Activated naive CD8-positive, alpha-beta T cell (primary cell): ENCODE measurements around the gene HKDC1.
A peak's percentile ranks its signal among the peaks of the same experiment; 100 is the strongest.
"Not testable (repeated sequence)": the region's sequence is repeated elsewhere in the genome, so short reads cannot be mapped to it uniquely, and the experiment has no call there.

Experiments used
- H3K27ac Mint-ChIP-seq: one replicate; pipeline ENCODE4 v1.8.0; 2021; ENCODE audit warnings: mixed read lengths
- H3K27me3 Mint-ChIP-seq: one replicate; pipeline ENCODE4 v1.8.0; 2021; ENCODE audit warnings: mixed read lengths
- H3K36me3 Mint-ChIP-seq: one replicate; pipeline ENCODE4 v1.8.0; 2021; ENCODE audit warnings: mixed read lengths
- H3K4me1 Mint-ChIP-seq: one replicate; pipeline ENCODE4 v1.8.0; 2021; ENCODE audit warnings: low read depth, mixed read lengths
- H3K4me3 Mint-ChIP-seq: one replicate; pipeline ENCODE4 v1.8.0; 2021; ENCODE audit warnings: mild to moderate bottlenecking, mixed read lengths
- H3K9me3 Mint-ChIP-seq: one replicate; pipeline ENCODE4 v1.8.0; 2021; ENCODE audit warnings: low read depth, mixed read lengths

Gene HKDC1

DNA sequence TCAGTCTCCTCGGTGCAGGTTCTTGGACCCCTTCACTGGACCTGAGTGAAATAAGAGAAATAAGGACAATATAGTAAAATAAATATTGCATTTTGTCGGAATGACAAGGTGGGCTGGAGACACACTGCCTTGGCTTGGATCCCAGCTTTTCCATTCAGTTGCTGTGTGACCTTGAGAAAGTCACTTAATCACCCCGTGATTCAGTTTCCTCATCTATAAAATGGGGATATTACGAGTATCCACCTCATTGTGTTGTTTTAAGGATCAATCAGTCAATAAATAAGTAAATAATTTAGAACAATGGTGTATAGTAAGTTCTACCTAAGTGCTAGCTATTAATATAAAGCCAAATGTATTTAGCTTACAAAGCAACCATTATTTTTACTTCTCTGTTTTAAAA lies 87.3 kb downstream of the HKDC1 start:
- H3K27ac Mint-ChIP-seq = no peak overlapping the region
- no peaks in the 10 kb centered on the region for H3K36me3 Mint-ChIP-seq
- H3K27me3 Mint-ChIP-seq = no peaks in the 10 kb centered on the region
- H3K4me1 Mint-ChIP-seq = no peaks in the 10 kb centered on the region
- H3K4me3 Mint-ChIP-seq = no peak overlapping the region
- no peaks in the 10 kb centered on the region for H3K9me3 Mint-ChIP-seq

DNA sequence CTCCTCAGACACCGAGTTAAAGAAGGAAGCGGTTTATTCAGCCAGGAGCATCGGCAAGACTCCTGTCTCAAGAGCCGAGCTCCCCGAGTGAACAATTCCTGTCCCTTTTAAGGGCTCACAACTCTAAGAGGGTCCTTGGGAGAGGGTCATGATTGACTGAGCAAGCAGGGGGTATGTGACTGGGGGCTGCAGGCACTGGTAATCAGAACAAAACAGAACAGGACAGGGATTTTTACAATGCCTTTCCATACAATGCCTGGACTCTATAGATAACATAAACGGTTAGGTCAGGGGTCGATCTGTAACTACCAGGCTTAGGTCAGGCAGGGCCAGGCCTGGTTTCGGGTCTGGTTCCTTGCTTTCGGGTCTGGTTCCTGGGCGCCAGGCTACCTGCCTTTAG lies 88.2 kb downstream of the HKDC1 start:
- H3K4me1 Mint-ChIP-seq, H3K4me3 Mint-ChIP-seq, H3K36me3 Mint-ChIP-seq, H3K27ac Mint-ChIP-seq, H3K9me3 Mint-ChIP-seq, H3K27me3 Mint-ChIP-seq: not testable (repeated sequence)

DNA sequence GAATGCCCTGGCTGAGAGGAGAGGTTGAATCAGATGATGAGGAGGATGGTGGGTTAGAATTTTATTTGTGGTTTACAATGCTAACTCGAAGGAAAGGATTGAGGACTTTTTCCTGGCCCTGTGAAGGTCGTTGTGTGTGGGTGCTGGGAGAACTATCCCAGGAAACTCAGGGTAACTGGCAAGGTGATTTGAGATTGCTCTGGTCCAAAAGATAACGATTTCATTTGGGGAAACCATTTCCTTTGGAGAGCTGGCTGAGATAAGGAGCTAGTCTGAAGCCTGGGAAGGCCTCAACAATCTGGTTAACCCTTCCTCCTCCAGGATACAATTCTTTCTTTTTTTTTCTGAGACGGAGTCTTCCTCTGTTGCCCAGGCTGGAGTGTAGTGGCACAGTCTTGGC lies 91.2 kb downstream of the HKDC1 start:
- Mint-ChIP-seq H3K27me3 (no peaks in the 10 kb centered on the region), H3K9me3 (no peaks in the 10 kb centered on the region), H3K36me3 (no peaks in the 10 kb centered on the region), H3K4me3 (no peak overlapping the region), H3K4me1 (no peaks in the 10 kb centered on the region), H3K27ac (no peak overlapping the region)

DNA sequence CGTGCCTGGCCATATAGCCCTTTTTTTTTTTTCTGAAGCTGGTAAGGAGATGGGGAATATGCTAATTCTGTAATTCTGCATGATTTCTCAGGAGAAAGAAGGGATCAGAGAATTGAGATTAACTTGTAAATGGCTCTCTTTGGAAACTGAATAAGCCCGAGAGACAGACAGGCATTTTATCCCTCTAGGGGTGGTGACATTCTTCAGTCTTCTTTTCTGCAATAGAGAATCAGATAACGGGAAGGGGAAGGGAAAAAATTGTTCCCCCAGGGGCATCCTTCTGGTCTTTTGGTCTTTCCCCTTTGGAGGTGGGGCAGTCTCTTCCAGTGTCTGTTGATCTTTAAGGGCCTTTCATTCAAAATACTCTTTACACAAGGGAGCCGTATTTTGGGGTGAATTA lies 92.4 kb downstream of the HKDC1 start:
- no peak overlapping the region for H3K27ac Mint-ChIP-seq
- H3K36me3 Mint-ChIP-seq = no peaks in the 10 kb centered on the region
- H3K27me3 Mint-ChIP-seq = no peaks in the 10 kb centered on the region

DNA sequence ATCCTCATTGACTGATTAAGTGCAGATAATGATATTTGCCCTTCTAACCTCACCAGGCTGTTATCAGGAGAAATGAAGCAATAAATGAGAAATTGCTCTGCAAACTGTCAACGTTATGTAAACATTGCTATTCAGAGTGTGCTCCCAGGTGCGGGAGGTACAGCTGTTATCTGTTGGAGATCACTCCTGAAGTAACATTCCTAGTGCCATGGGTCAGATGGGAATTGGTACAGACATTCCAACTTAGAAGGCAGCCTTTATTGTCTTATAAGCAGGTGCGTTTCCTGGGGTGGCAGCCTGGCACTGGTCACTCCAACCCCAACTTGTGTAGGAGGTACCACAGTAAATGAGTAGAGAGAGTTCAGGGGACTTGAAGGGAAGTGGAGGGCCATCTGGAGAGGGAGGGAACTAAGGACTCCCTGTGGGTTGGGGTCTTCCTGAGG lies 95.0 kb downstream of the HKDC1 start:
- no peaks in the 10 kb centered on the region for H3K9me3 Mint-ChIP-seq
- H3K27me3 Mint-ChIP-seq = no peaks in the 10 kb centered on the region
- no peak overlapping the region for H3K4me3 Mint-ChIP-seq
- H3K4me1 Mint-ChIP-seq = peaks cover 13% of the 10 kb centered on the region
- H3K36me3 Mint-ChIP-seq = no peaks in the 10 kb centered on the region
- no peak overlapping the region for H3K27ac Mint-ChIP-seq

More for the DNA sequence above, 92.4 kb downstream of the HKDC1 start:
- no peaks in the 10 kb centered on the region for H3K9me3 Mint-ChIP-seq
- no peak overlapping the region for H3K4me3 Mint-ChIP-seq
- peaks cover 3% of the 10 kb centered on the region for H3K4me1 Mint-ChIP-seq

DNA sequence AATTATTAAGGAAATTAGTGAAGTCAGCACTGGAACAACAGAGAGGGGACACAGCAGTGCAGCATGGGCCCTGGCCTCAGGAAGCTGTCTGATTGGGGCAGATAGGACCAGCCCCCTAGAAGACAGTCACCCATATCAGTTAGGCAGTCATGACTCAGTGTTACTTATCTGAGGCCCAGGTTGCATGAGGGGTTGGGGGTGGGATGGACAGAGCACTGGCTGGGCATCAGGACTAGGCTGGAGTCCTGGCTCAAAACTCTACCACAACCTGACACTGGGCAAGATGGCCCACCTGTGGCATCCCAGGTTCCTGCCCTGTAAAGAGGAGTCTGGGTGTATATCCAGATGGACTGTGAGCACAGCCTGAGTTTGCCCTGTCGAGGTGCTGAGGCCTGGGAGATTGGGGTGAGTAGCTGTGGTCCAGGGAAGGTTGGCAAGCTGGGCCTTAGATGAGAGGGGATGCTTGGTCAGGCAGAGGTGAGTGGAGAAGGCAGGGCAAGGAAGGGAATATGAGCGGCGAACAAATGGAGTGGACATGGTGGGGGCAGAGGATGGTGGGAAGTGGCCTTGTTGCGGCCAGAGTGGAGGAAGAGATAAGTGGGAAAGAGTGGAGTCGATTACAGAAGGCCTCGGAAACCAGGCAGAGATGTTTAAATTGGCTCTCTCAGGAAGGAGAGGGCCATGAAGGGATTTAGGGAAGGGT lies 95.6 kb downstream of the HKDC1 start:
- Mint-ChIP-seq H3K4me1 (peaks cover 20% of the 10 kb centered on the region), H3K27ac (no peak overlapping the region), H3K27me3 (no peaks in the 10 kb centered on the region), H3K9me3 (no peaks in the 10 kb centered on the region), H3K4me3 (peak overlapping the region; percentile 20), H3K36me3 (no peaks in the 10 kb centered on the region)

DNA sequence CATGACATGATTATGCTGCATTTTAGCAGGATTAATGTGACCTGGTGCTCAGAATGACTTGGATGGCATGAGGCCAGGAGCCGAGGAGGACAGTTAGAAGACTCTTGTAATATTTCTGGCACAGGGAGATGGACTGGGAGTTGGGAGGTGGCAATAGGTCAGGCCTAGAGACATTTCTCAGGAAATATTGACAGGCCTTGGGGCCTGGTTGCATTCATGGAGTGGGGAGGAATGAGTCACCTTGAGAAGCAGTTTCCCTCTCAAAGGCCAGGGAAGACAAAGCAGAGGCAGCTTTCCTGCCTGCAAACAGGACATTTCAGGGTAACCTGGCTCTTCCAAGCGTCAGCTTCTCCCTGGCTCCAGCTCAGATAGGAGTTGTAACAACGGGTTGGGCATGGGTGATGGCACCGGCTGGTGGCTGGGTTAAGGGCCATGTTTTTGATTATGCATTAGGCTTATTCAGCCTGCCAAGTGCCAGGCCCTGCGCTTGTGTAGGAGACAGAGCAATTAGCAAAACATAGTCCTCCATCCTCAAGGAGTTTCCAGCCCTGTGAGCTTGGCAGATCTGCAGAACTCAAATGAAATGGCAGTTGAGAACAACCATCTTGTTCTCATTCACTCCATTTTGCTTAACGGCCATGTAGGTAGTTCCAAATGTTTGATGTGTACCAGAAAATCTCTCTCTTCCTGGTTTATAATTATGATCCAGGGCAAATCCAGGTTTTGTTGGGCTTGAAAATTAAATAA lies 96.4 kb downstream of the HKDC1 start:
- peak overlapping the region; percentile 30 for H3K4me3 Mint-ChIP-seq
- peak overlapping the region; percentile 16 for H3K27ac Mint-ChIP-seq
- no peaks in the 10 kb centered on the region for H3K36me3 Mint-ChIP-seq
- H3K27me3 Mint-ChIP-seq = no peaks in the 10 kb centered on the region
- H3K4me1 Mint-ChIP-seq = peaks cover 27% of the 10 kb centered on the region
- no peaks in the 10 kb centered on the region for H3K9me3 Mint-ChIP-seq
